AG04450 (cell line): Measurements from ENCODE around the gene SLCO3A1. TPM values are rescaled to one million over a fixed set of nuclear protein-coding genes. Genes with fewer than 3 reads are reported as not detected.

Experiments used
- CTCF ChIA-PET: fragments of 300-600, 350-600 bp; formaldehyde crosslinking; extraction: SDS; loops from one replicate; lab custom pipeline; 2022; ENCODE audit warnings: antibody characterized with exemption, inconsistent platforms; lab: Charles Lee
- POLR2A ChIA-PET: fragments of 350-600 bp; formaldehyde crosslinking; extraction: SDS; loops from one replicate; lab custom pipeline; 2021; ENCODE audit warnings: antibody characterized with exemption, inconsistent platforms; lab: Yijun Ruan, JAX
- DNase-seq: peaks from one replicate; pipeline ENCODE4 v3.0.0-alpha.2; 2011; ENCODE audit warnings: low read depth, low spot score
- H3K27ac ChIP-seq: one replicate; pipeline ENCODE4 v1.5.1; 2012; ENCODE audit warnings: low read depth, low read length, control low read depth
- H3K27me3 ChIP-seq: one replicate; pipeline ENCODE4 v1.6.0; 2012; ENCODE audit warnings: low read length; ENCODE audit not compliant: control insufficient read depth, insufficient read depth
- H3K4me3 ChIP-seq: 2 replicates; pipeline ENCODE4 v1.5.1; 2011; ENCODE audit warnings: mild to moderate bottlenecking, low read depth, low read length, control low read depth
- H3K9me3 ChIP-seq: 2 replicates; pipeline ENCODE4 v1.5.1; 2012; ENCODE audit warnings: low read length; ENCODE audit not compliant: control insufficient read depth, insufficient read depth
- polyA plus RNA-seq: library from polyadenylated mRNA; depleted of rRNA; stranded (reverse); fragments of >200 nt; gene quantifications from 2 replicates; pipeline ENCODE4 v1.2.3, GENCODE V29; 2011
- TF ChIP-seq, protein P1 (sequence below): IDR thresholded peaks from 2 replicates; pipeline ENCODE4 v1.5.1; 2011; ENCODE audit warnings: low read depth, low read length, control low read depth, inconsistent platforms

SLCO3A1 gene
- polyA plus RNA-seq, 1 experiment: 7.6 TPM

DNA sequence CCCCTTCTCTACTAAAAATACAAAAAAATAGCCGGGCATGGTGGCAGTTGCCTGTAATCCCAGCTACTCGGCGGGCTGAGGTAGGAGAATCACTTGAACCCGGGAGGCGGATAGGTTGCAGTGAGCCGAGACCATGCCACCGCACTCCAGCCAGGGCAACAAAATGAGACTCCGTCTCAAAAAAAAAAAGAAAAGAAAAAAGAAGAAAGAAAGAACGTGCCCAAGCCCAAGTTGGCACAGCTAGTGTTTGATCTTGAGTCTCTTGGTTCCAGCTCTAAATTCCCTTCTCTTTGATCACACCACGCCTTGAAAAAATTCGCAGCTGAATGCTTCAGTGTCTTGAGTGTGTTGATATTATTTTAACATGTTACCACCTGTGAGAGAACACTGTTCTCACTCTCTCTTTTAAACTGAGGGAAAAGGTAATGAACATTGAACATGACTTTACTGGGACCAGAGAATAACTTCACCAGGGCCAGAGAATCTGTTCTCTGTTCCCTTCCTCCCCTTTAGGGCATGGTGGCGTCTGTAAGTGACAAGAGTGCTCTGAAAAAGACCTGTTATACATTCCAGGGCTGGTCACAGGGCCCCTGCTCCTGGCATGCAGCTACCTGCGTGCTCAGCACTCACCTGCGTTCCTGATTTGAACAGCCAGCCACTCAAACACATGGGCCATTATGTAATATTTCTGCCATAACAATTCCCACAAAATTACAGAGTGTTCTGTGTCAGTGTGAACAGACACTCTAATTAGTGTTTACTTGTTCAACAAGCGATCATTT is 19.0 kb downstream of the SLCO3A1 start:
- Histone ChIP-seq H3K4me3 (no peak overlapping the region), H3K9me3 (no peaks in the 10 kb centered on the region), H3K27ac (no peak overlapping the region), H3K27me3 (no peaks in the 10 kb centered on the region)
- no peak for DNase-seq
- POLR2A ChIA-PET: no interaction called here
- TF ChIP-seq, protein P1, sequence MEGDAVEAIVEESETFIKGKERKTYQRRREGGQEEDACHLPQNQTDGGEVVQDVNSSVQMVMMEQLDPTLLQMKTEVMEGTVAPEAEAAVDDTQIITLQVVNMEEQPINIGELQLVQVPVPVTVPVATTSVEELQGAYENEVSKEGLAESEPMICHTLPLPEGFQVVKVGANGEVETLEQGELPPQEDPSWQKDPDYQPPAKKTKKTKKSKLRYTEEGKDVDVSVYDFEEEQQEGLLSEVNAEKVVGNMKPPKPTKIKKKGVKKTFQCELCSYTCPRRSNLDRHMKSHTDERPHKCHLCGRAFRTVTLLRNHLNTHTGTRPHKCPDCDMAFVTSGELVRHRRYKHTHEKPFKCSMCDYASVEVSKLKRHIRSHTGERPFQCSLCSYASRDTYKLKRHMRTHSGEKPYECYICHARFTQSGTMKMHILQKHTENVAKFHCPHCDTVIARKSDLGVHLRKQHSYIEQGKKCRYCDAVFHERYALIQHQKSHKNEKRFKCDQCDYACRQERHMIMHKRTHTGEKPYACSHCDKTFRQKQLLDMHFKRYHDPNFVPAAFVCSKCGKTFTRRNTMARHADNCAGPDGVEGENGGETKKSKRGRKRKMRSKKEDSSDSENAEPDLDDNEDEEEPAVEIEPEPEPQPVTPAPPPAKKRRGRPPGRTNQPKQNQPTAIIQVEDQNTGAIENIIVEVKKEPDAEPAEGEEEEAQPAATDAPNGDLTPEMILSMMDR: no peak
- CTCF ChIA-PET: interaction anchor here (0.6 to 0.7 kb wide), 2 partner anchors 20 to 825 kb away, joined by 3 read pairs; no protein-coding TSS in a partner anchor

DNA sequence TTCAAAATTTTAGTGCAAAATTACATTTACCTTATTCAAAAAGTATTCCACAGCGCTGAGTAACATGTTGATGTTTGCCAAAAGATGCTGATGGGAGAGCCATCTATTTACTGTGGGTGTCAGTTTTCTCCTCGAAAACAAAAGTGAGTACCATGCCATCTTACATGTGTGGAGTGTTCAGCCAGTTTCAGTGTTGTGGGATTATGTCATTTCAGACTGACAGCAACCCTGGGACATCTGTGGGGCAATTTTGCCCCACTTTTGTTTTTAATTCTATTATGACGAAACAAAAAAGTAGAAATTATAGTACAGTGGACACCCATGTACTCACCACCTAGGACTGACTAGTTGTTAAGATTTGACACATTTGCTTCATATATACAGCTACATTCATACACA is 19.6 kb downstream of the SLCO3A1 start:
- TF ChIP-seq, protein P1: no peak
- CTCF ChIA-PET: interaction anchor here (0.6 kb wide), 1 partner anchor 825 kb away, joined by 3 read pairs; no protein-coding TSS in a partner anchor
- Histone ChIP-seq H3K4me3 (no peak overlapping the region), H3K27me3 (no peaks in the 10 kb centered on the region), H3K9me3 (no peaks in the 10 kb centered on the region), H3K27ac (no peak overlapping the region)
- POLR2A ChIA-PET: no interaction called here
- no peak for DNase-seq

DNA sequence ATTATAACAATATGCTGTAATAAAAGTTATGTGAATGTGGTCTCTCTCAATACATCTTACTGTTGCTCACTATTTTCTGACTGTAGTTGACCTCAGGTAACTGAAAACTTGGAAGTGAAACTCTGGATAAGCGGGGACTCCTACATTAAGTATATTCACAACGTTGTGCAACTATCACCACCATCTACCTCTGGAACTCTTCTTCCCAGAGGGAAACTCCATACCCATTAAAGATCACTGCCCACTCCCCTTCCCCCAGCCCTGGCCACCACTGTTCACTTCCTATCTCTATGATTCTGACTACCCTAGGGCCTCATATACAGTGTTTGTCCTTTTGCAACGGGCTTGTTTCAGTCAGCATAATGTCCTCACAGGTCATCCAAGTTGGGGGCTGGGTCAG is 20.7 kb downstream of the SLCO3A1 start:
- H3K27me3 ChIP-seq: no peaks in the 10 kb centered on the region
- POLR2A ChIA-PET: no interaction called here
- no peak for DNase-seq
- TF ChIP-seq, protein P1: no peak
- H3K9me3 ChIP-seq: no peaks in the 10 kb centered on the region
- no peak overlapping the region for H3K4me3 ChIP-seq
- H3K27ac ChIP-seq: no peak overlapping the region
- CTCF ChIA-PET: no interaction called here

DNA sequence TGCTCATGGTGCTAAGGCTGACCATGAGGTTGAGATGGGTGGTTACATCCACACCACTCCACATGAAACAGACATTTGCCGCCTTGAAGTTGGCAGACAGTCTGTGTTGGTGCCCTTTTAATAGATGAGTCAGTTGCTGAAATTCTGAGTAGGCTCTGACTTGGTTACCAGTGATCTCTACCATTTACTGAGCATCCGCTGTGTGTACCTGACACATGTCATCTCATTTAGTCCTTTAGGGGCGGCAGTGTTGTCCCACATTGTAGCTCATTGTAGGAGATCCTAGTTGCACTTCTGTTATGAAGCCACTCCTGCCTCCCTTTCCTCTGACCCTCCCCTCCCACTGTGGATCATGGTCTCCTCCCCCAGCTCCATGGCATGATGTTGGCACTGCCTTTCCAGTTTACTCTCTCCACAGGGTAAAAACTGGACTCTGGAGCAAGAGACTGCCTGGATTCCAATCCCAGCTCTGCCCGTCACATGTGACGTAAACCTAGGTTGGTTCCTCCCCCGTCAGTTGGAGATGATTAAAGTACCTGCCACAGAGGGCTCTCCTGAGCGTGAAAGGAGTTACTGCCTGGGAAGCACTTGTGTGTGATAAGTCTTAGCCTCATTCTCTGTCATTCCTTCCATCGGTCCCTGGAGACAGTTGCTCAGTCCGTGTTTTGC is 21.6 kb downstream of the SLCO3A1 start:
- Histone ChIP-seq H3K27me3 (no peaks in the 10 kb centered on the region), H3K4me3 (no peak overlapping the region), H3K9me3 (no peaks in the 10 kb centered on the region), H3K27ac (no peak overlapping the region)
- no peak for DNase-seq
- POLR2A ChIA-PET: no interaction called here
- TF ChIP-seq, protein P1: no peak
- CTCF ChIA-PET: interaction anchor here (1.3 kb wide), 1 partner anchor 21 kb away, joined by 3 read pairs; the partner anchor contains the start of gene SLCO3A1

DNA sequence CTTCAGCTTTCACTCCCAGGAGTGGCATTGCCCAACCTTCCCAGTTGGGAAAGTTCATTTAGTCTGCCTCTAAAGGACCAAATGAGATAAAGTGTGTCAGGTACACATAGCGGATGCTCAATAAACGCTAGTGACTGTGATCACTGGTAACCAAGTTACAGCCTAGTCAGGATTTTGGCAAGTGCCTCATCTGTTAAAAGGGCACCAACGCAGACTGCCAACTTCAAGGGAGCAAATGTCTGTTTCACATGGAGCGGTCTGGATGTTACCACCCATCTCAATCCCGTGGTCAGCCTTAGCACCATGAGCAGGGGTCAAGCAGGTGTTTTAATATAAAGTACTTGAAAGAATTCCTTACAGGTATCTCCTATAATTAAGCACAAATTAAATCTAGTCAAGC is 22.7 kb downstream of the SLCO3A1 start:
- no peak for DNase-seq
- POLR2A ChIA-PET: no interaction called here
- H3K4me3 ChIP-seq: no peak overlapping the region
- no peaks in the 10 kb centered on the region for H3K27me3 ChIP-seq
- H3K27ac ChIP-seq: no peak overlapping the region
- H3K9me3 ChIP-seq: no peaks in the 10 kb centered on the region
- TF ChIP-seq, protein P1: no peak
- CTCF ChIA-PET: no interaction called here
